Chondrocyte (in vitro differentiated cells): ENCODE data around the gene ALK. TPM values are rescaled to one million over a fixed set of nuclear protein-coding genes. Genes with fewer than 3 reads are reported as not detected.

Source experiments
- DNase-seq: peaks from one replicate; pipeline ENCODE4 v3.0.0; 2021; ENCODE audit warnings: mixed read lengths, low spot score
- H3K27ac Mint-ChIP-seq: one replicate; pipeline ENCODE4 v1.8.0; 2021; ENCODE audit warnings: mild to moderate bottlenecking, moderate library complexity, mixed read lengths; ENCODE audit not compliant: unreplicated experiment
- H3K27me3 Mint-ChIP-seq: 2 replicates; pipeline ENCODE4 v1.8.0; 2021; ENCODE audit warnings: low read depth, mixed read lengths
- H3K36me3 Mint-ChIP-seq: 2 replicates; pipeline ENCODE4 v1.8.0; 2021; ENCODE audit warnings: low read depth, mixed read lengths
- H3K4me1 Mint-ChIP-seq: 2 replicates; pipeline ENCODE4 v1.8.0; 2021; ENCODE audit warnings: low read depth, mild to moderate bottlenecking, mixed read lengths
- H3K4me3 Mint-ChIP-seq: one replicate; pipeline ENCODE4 v1.8.0; 2021; ENCODE audit warnings: mild to moderate bottlenecking, moderate library complexity, mixed read lengths; ENCODE audit not compliant: unreplicated experiment
- H3K9me3 Mint-ChIP-seq: 2 replicates; pipeline ENCODE4 v1.8.0; 2021; ENCODE audit warnings: low read depth, mixed read lengths
- CTCF ChIP-seq: fragments of 200-600 bp; sonication (generic); IDR thresholded peaks from 2 replicates; pipeline ENCODE4 v1.5.0; 2021; ENCODE audit warnings: antibody characterized with exemption, mild to moderate bottlenecking, moderate library complexity
- total RNA-seq: library from RNA; stranded (reverse); gene quantifications from 3 replicates; pipeline ENCODE4 v1.2.1, GENCODE V29; 2021

Gene ALK
- total RNA-seq, 1 donor from 2014 or later: 0.07 TPM

GRCh38 chr2:29590211-29590610 lies 331.2 kb downstream of the ALK start:
- H3K27me3 Mint-ChIP-seq: no peaks in the 10 kb centered on the region
- H3K4me1 Mint-ChIP-seq: no peaks in the 10 kb centered on the region
- no peaks in the 10 kb centered on the region for H3K9me3 Mint-ChIP-seq
- TF ChIP-seq CTCF: no peak
- H3K36me3 Mint-ChIP-seq: no peaks in the 10 kb centered on the region
- H3K27ac Mint-ChIP-seq: no peak overlapping the region
- no peak overlapping the region for H3K4me3 Mint-ChIP-seq
- no peak for DNase-seq

GRCh38 chr2:29589440-29590103 lies 331.8 kb downstream of the ALK start:
- Mint-ChIP-seq H3K27ac (no peak overlapping the region), H3K4me3 (no peak overlapping the region), H3K36me3 (no peaks in the 10 kb centered on the region), H3K4me1 (no peaks in the 10 kb centered on the region), H3K27me3 (no peaks in the 10 kb centered on the region), H3K9me3 (no peaks in the 10 kb centered on the region)
- no peak for DNase-seq
- TF ChIP-seq CTCF: no peak

DNA sequence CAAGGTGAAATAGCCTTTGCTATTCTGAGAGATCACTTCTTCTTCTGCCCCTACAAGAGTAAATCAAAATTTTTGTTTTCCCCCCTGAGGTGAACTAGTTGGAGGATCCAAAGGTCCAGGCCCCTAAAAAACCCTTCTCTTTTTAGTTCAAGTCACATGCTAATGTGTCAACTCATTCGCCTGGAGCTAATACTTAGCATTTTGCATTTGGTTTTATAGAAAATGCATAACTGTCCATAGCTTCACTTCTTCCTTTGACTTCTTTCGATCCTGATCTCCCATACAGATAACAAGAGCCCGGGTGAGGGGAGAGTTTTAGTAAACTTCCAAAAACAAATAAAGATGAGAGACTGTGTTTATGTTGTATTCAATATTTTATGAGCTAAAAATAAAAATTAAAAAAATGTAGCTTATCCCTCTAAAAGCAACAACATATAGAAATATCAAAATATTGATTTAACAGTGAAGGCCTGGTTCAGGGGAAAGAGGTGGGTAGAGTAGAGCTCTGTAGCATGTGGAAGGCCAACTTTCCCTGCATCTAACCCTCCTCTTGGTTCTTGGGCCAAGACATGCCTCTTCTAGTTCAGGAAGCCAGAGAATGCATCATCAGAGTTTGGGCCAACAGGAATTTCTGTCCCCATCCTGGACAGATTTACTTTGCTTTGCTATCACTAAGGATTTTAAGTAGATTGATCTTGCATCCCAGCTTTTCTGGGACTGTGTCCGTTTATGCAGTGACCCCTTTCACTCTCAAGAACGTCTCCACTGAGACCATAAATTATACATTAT lies 333.8 kb downstream of the ALK start:
- Mint-ChIP-seq H3K27ac (no peak overlapping the region), H3K4me1 (no peaks in the 10 kb centered on the region), H3K27me3 (no peaks in the 10 kb centered on the region), H3K4me3 (no peak overlapping the region), H3K36me3 (no peaks in the 10 kb centered on the region), H3K9me3 (no peaks in the 10 kb centered on the region)
- TF ChIP-seq CTCF: no peak
- no peak for DNase-seq

DNA sequence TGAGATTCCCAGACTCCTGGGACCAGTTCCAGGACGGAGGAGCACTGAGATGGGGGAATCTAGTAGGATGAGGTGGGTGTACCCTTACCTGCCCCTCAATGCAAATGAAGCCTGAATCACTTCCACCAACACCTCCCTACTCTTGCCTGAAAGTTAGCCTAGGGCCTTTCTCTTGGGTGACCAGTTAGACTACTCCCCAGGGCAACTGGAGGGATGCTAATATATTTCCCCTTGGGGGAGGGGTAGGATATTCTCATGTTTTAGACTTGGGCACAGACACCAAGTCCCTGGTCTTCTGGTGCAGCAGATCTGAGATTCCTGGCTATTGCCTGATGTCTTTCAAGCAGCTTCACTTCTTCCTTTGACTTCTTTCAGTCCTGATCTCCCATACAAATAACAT lies 334.5 kb downstream of the ALK start:
- Mint-ChIP-seq H3K27me3 (peaks cover 2% of the 10 kb centered on the region), H3K9me3 (no peaks in the 10 kb centered on the region), H3K27ac (no peak overlapping the region), H3K4me3 (no peak overlapping the region), H3K36me3 (no peaks in the 10 kb centered on the region), H3K4me1 (no peaks in the 10 kb centered on the region)
- no peak for TF ChIP-seq CTCF
- DNase-seq: no peak

DNA sequence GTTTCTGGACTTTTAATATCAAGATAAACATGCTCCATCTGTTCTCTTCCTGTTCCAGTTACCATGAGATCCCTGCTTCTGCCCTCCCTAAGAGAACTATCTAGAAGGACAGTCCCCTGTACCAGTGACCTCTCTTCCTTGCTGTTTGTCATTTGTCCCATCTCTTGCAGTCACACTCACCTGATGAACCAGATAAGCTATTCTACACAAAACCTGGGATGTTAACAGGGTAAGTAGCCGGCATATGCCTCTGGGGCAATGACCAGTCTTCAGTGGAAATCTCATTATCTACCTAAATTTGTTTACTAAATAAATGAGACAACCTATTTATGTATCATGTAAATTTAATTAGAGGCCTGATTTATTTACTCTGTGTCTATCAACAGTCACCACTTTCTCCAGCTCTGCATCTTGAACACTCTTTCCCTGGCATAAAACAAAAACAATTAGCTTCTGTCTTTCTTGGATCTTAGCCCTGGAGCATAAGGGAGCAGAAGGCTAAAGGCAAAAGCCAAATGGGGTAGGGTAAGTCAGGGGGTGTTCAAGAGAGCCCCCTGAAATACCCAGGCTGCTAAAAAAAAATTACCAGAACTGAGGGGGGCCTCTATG lies 337.7 kb downstream of the ALK start:
- no peak overlapping the region for H3K4me3 Mint-ChIP-seq
- no peak overlapping the region for H3K27ac Mint-ChIP-seq
- DNase-seq: no peak
- no peaks in the 10 kb centered on the region for H3K4me1 Mint-ChIP-seq
- no peaks in the 10 kb centered on the region for H3K9me3 Mint-ChIP-seq
- H3K27me3 Mint-ChIP-seq: peaks cover 4% of the 10 kb centered on the region
- no peaks in the 10 kb centered on the region for H3K36me3 Mint-ChIP-seq
- no peak for TF ChIP-seq CTCF
